Stomach (tissue), 4 donors: ENCODE results near the gene LMTK2.

Experiments
- EP300 ChIP-seq: sonication (generic); formaldehyde crosslinking; IDR thresholded peaks from one replicate; pipeline ENCODE4 v1.6.1; 2017; ENCODE audit warnings: antibody characterized with exemption
- TF ChIP-seq, protein P1 (sequence below), 7 experiments: fragments of 450-650 bp in 4 of 7; fragments of 200-600 bp in 3 of 7; sonication (generic) in 3 of 7; IDR thresholded peaks; one replicate each; pipeline ENCODE4 v1.5.1; 2016 to 2019; ENCODE audit warnings: antibody characterized with exemption in 7 of 7, control low read depth in 2 of 7, mild to moderate bottlenecking in 1 of 7

DNA sequence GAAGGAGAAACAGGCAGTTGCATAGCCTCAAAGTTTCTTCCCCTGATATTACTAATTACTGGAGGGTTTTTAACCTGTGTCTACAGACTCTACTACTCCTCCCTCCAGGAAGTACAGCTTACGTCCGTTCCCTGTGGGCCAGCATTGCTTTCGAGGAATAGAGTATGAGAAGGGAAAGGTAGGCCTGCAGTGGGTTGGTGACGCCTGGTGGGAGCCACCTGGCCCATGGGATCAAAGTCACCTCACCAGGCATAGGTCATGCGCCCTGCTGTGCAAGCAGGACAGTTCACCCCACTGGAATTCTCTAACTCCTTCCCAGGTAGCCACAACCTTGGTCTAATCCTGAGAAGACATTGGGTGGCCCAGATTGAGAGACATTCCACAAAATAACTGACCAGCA is 29.8 kb downstream of the LMTK2 start:
- TF ChIP-seq, protein P1, sequence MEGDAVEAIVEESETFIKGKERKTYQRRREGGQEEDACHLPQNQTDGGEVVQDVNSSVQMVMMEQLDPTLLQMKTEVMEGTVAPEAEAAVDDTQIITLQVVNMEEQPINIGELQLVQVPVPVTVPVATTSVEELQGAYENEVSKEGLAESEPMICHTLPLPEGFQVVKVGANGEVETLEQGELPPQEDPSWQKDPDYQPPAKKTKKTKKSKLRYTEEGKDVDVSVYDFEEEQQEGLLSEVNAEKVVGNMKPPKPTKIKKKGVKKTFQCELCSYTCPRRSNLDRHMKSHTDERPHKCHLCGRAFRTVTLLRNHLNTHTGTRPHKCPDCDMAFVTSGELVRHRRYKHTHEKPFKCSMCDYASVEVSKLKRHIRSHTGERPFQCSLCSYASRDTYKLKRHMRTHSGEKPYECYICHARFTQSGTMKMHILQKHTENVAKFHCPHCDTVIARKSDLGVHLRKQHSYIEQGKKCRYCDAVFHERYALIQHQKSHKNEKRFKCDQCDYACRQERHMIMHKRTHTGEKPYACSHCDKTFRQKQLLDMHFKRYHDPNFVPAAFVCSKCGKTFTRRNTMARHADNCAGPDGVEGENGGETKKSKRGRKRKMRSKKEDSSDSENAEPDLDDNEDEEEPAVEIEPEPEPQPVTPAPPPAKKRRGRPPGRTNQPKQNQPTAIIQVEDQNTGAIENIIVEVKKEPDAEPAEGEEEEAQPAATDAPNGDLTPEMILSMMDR (IDR thresholded peaks at IDR 0.05): no peak
- TF ChIP-seq EP300: no peak
